ENCODE data around the gene IL3.

Gene IL3

GRCh38 chr5:132050661-132051552 lies 9.5 kb upstream of the IL3 start:
- in situ Hi-C loops (cut with HindIII; ENCODE audit: low sequenced_read_pairs) = no loop called here
- TF ChIP-seq CTCF (IDR thresholded peaks at IDR 0.05; ENCODE audit: low read depth, low read length) = no peak
- DNase-seq (ENCODE audit: low read depth, low spot score) = no peak
- H3K4me3 ChIP-seq (ENCODE audit: low read depth, low read length) = no peak overlapping the region

DNA sequence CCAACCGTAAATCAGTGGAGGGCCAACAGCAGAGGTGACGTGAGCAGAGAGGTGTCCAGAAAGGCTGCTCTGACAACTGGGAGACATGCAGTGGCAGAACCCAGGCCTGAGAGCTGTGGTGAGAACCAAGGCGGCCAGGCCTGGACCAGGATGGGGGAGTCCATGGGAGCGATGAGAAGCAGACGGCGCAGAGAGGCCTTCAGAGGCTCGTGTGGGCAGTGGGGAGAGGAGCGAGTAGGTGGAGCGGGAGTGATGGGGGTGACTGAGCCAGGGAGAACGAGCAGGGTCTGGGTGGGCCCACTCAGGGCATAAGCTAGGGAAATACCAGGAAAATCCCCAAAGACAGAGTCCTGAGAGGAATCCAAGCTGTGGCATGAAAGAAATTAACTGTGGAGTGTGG lies 7.9 kb upstream of the IL3 start:
- no peak overlapping the region for H3K4me3 ChIP-seq (ENCODE audit: low read depth, low read length)
- no peak for DNase-seq (ENCODE audit: low read depth, low spot score)
- in situ Hi-C loops (cut with HindIII; ENCODE audit: low sequenced_read_pairs) = no loop called here
- TF ChIP-seq CTCF (IDR thresholded peaks at IDR 0.05; ENCODE audit: low read depth, low read length) = no peak

- no peak overlapping the region for H3K4me3 ChIP-seq (ENCODE audit: low read depth, low read length)
- no peak for DNase-seq (ENCODE audit: low read depth, low spot score)
- in situ Hi-C loops (cut with HindIII; ENCODE audit: low sequenced_read_pairs) = no loop called here
- TF ChIP-seq CTCF (IDR thresholded peaks at IDR 0.05; ENCODE audit: low read depth, low read length) = no peak
These were observed 7.0 kb upstream of the IL3 start for GRCh38 chr5:132053483-132053882.

DNA sequence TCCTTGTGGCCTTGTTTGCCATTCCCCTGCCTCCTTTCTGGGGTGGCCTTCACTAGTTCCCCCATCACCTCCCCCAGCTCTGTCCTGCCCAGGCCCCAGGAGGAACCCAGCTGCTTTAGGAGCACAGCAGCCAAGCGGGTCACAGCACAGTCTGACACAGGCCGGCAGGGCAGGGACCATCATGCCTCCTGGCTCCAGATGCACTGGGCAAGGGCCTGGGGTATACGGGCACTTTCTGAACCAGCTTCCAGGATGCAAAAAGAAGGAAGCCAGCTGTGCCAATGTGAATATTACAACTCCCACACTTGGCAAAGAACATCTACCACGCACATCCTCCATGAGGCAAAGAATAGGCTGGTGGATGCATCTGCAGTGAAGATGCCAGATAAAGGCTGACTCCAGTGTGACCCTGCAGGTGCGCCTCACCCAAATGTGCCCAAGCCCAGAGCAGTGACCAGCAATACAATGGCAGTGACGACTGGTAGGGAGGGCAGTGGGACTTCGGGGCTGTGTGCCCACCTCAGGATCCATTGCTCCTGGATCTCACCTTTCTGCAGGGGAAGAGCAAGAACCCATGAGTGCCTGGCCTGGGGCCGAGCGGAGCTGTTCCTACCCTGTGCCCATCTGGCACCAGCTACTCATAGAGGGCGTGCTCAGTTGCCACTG lies 6.3 kb upstream of the IL3 start:
- no peak for TF ChIP-seq CTCF (IDR thresholded peaks at IDR 0.05; ENCODE audit: low read depth, low read length)
- no peak overlapping the region for H3K4me3 ChIP-seq (ENCODE audit: low read depth, low read length)
- DNase-seq (ENCODE audit: low read depth, low spot score) = no peak
- in situ Hi-C loops (cut with HindIII; ENCODE audit: low sequenced_read_pairs) = no loop called here

DNA sequence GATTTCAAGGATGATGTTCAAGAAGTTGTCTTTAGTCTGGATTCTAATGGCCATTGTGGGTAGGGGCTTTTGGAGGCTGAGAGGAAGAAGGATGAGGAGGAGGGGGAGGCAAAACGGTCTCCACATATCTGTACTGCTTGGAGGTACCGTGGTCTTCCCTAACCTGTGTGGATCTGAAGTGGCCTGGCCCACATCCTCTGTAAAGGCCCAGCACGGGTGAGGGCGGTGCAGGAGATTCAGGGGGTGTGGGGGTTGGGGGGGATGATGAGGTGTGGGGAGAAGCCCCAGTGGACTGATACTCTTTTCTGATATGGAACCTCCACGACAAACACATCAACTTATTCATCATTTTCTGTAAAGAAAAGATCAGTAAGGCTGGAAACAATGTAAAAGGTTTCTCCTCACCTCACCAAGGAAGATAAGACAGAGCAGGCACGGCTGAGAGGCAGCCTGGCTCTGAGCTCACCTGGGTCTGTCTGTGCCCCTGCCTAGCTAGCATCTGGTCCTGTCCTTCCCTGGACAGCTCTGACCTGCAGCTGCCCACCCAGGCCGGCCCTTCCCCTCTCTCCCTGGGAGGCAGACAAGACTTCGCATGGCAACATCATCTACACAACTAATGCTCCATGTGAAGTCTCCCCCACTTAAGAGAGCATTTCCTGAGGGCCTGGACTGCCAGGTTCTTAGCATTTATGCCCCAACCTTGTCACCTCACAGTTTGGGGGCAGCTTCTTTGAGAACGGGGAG lies 5.6 kb upstream of the IL3 start:
- no peak for TF ChIP-seq CTCF (IDR thresholded peaks at IDR 0.05; ENCODE audit: low read depth, low read length)
- H3K4me3 ChIP-seq (ENCODE audit: low read depth, low read length) = no peak overlapping the region
- in situ Hi-C loops (cut with HindIII; ENCODE audit: low sequenced_read_pairs) = no loop called here
- no peak for DNase-seq (ENCODE audit: low read depth, low spot score)

- no peak for DNase-seq (ENCODE audit: low read depth, low spot score)
- in situ Hi-C loops (cut with HindIII; ENCODE audit: low sequenced_read_pairs) = no loop called here
- H3K4me3 ChIP-seq (ENCODE audit: low read depth, low read length) = no peak overlapping the region
- no peak for TF ChIP-seq CTCF (IDR thresholded peaks at IDR 0.05; ENCODE audit: low read depth, low read length)
These were observed 5.0 kb upstream of the IL3 start for GRCh38 chr5:132055441-132055807.

Data from astrocyte of the spinal cord (primary cell).